Activated T-cell treated with anti-CD3 and anti-CD28 coated beads for 24 hours (primary cell): Measurements from ENCODE around the gene S1PR5.

ENCODE experiments used
- DNase-seq: peaks from one replicate; pipeline ENCODE4 v3.0.0-alpha.2; 2020; ENCODE audit warnings: low read depth

Gene S1PR5

GRCh38 chr19:10514211-10515145, 2.8 kb downstream of the S1PR5 start:
- no peak for DNase-seq

- no peak for DNase-seq
These were observed 4.0 kb downstream of the S1PR5 start for GRCh38 chr19:10513223-10513622.

- peak; percentile 39 for DNase-seq
These were observed 6.9 kb downstream of the S1PR5 start for GRCh38 chr19:10510301-10510802.

GRCh38 chr19:10508707-10509106, 8.5 kb downstream of the S1PR5 start:
- no peak for DNase-seq

GRCh38 chr19:10508036-10508435, 9.2 kb downstream of the S1PR5 start:
- no peak for DNase-seq

- DNase-seq = peak; percentile 77
These were observed 11.5 kb downstream of the S1PR5 start for GRCh38 chr19:10505583-10506229.

- peak; percentile 11 for DNase-seq
These were observed 14.1 kb downstream of the S1PR5 start, which contains the start of gene KEAP1 for GRCh38 chr19:10503002-10503789. KEAP1 (minus strand) TSS chr19:10503356; CDS start chr19:10500033, 3,323 bp downstream.

- peak; percentile 86 for DNase-seq
These were observed 14.7 kb downstream of the S1PR5 start for GRCh38 chr19:10502524-10503001.

GRCh38 chr19:10501971-10502523, 15.2 kb downstream of the S1PR5 start:
- peak; percentile 25 for DNase-seq

GRCh38 chr19:10500247-10500592, 17.0 kb downstream of the S1PR5 start:
- no peak for DNase-seq

GRCh38 chr19:10499550-10500246, 17.5 kb downstream of the S1PR5 start:
- no peak for DNase-seq

- DNase-seq = no peak
These were observed 19.9 kb downstream of the S1PR5 start for GRCh38 chr19:10497371-10497770.

- no peak for DNase-seq
These were observed 25.7 kb downstream of the S1PR5 start for GRCh38 chr19:10491472-10492047.

GRCh38 chr19:10486551-10486950, 30.7 kb downstream of the S1PR5 start:
- DNase-seq = no peak

GRCh38 chr19:10478903-10479384, 38.3 kb downstream of the S1PR5 start:
- peak; percentile 83 for DNase-seq

GRCh38 chr19:10478476-10478875, 38.8 kb downstream of the S1PR5 start:
- DNase-seq = no peak

GRCh38 chr19:10474962-10475451, 42.2 kb downstream of the S1PR5 start:
- no peak for DNase-seq

GRCh38 chr19:10473192-10473591, 44.1 kb downstream of the S1PR5 start:
- no peak for DNase-seq

- no peak for DNase-seq
These were observed 45.3 kb downstream of the S1PR5 start for GRCh38 chr19:10471909-10472308.

- no peak for DNase-seq
These were observed 49.1 kb downstream of the S1PR5 start for GRCh38 chr19:10468133-10468532.
